ENCODE results near the gene ESR1. TPM values are rescaled to one million over a fixed set of nuclear protein-coding genes. Genes with fewer than 3 reads are reported as not detected.

ESR1 gene
- total RNA-seq, 2 experiments from 2014 or later = 0.38 to 0.79 TPM

GRCh38 chr6:151992091-151992490 lies 184.6 kb downstream of the ESR1 start:
- H3K4me1 Mint-ChIP-seq (ENCODE audit: low read depth) = no peaks in the 10 kb centered on the region
- TF ChIP-seq CTCF (IDR thresholded peaks at IDR 0.05) = no peak
- intact Hi-C loops (cut with micrococcal nuclease) = no loop called here
- peaks cover 2% of the 10 kb centered on the region for H3K9me3 Mint-ChIP-seq
- ChIA-PET CTCF (no interaction called here), POLR2A (no interaction called here)
- ATAC-seq (no peak), DNase-seq (no peak)
- H3K27me3 Mint-ChIP-seq = peaks cover 2% of the 10 kb centered on the region
- H3K4me3 Mint-ChIP-seq = no peak overlapping the region
- H3K27ac Mint-ChIP-seq = no peak overlapping the region
- no peaks in the 10 kb centered on the region for H3K36me3 Mint-ChIP-seq (ENCODE audit: low read depth)

DNA sequence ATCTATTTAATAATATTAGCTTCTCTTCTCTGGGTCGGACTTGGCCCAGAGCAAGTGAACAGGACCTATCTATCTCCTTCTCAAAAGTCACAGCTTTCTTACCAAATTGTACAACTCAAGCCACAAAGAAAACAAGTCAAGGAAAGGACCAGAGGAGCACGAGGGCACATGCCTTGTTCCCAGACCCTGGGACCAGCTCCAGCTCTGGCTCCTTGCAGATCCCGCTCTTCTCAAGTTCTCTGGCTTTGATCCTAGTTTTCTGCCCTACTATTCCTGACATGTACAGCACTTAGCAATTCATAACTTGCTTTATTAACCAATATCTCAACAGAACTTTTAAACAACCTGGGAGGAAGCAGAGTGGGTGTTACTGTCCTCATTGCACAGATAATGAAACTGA lies 185.9 kb downstream of the ESR1 start:
- ChIA-PET CTCF (no interaction called here), POLR2A (no interaction called here)
- ATAC-seq (no peak), DNase-seq (no peak)
- Mint-ChIP-seq H3K27me3 (peaks cover 2% of the 10 kb centered on the region), H3K4me1 (ENCODE audit: low read depth) (no peaks in the 10 kb centered on the region), H3K36me3 (ENCODE audit: low read depth) (no peaks in the 10 kb centered on the region), H3K4me3 (no peak overlapping the region), H3K27ac (no peak overlapping the region), H3K9me3 (peaks cover 2% of the 10 kb centered on the region)
- intact Hi-C loops (cut with micrococcal nuclease) = no loop called here
- no peak for TF ChIP-seq CTCF (IDR thresholded peaks at IDR 0.05)

DNA sequence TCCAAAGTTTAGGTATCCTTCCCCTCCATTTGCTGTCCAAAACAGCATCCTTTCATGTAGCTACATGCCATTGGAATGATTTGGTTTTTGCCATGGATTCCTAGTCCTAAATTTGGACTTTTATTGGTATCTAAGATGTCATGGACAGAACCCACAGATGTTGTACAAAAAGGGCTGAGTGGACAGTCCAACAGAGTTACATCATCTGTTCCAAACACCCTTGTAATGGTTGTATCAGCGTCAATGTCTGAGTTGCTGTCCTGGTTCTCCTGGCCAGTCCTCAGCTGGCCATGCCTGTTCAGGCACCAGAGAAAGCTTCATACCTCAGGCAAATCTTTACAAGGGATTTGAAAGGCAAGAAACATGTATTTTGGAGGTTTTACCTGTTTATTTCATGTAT lies 191.3 kb downstream of the ESR1 start:
- Mint-ChIP-seq H3K9me3 (no peaks in the 10 kb centered on the region), H3K27ac (no peak overlapping the region), H3K36me3 (ENCODE audit: low read depth) (no peaks in the 10 kb centered on the region), H3K4me3 (no peak overlapping the region), H3K27me3 (peaks cover 2% of the 10 kb centered on the region), H3K4me1 (ENCODE audit: low read depth) (no peaks in the 10 kb centered on the region)
- CTCF ChIA-PET = interaction anchor here (1.4 kb wide), 1 partner anchor 126 kb away, joined by 3 read pairs; no protein-coding TSS in a partner anchor
- DNase-seq = no peak
- POLR2A ChIA-PET = no interaction called here
- no peak for ATAC-seq
- TF ChIP-seq CTCF (IDR thresholded peaks at IDR 0.05) = no peak
- intact Hi-C loops (cut with micrococcal nuclease) = no loop called here

GRCh38 chr6:151999194-151999593 lies 191.7 kb downstream of the ESR1 start:
- Mint-ChIP-seq H3K27me3 (peaks cover 2% of the 10 kb centered on the region), H3K9me3 (no peaks in the 10 kb centered on the region), H3K4me3 (no peak overlapping the region), H3K27ac (no peak overlapping the region), H3K4me1 (ENCODE audit: low read depth) (no peaks in the 10 kb centered on the region), H3K36me3 (ENCODE audit: low read depth) (no peaks in the 10 kb centered on the region)
- no peak for ATAC-seq
- intact Hi-C loops (cut with micrococcal nuclease) = no loop called here
- TF ChIP-seq CTCF (IDR thresholded peaks at IDR 0.05) = no peak
- CTCF ChIA-PET = interaction anchor here (1.4 kb wide), 1 partner anchor 126 kb away, joined by 3 read pairs; no protein-coding TSS in a partner anchor
- POLR2A ChIA-PET = no interaction called here
- DNase-seq = no peak

- no peak overlapping the region for H3K27ac Mint-ChIP-seq
These were observed 193.9 kb downstream of the ESR1 start for GRCh38 chr6:152001408-152001807.

More at GRCh38 chr6:152001408-152001807, 193.9 kb downstream of the ESR1 start:
- ATAC-seq (no peak), DNase-seq (no peak)
- ChIA-PET CTCF (no interaction called here), POLR2A (no interaction called here)
- no peaks in the 10 kb centered on the region for H3K4me1 Mint-ChIP-seq (ENCODE audit: low read depth)
- TF ChIP-seq CTCF (IDR thresholded peaks at IDR 0.05) = no peak
- no peaks in the 10 kb centered on the region for H3K36me3 Mint-ChIP-seq (ENCODE audit: low read depth)
- no peaks in the 10 kb centered on the region for H3K9me3 Mint-ChIP-seq
- intact Hi-C loops (cut with micrococcal nuclease) = no loop called here
- H3K4me3 Mint-ChIP-seq = no peak overlapping the region
- H3K27me3 Mint-ChIP-seq = no peaks in the 10 kb centered on the region
